ENCODE measurements around the gene RUFY3. TPM values are rescaled to one million over a fixed set of nuclear protein-coding genes. Genes with fewer than 3 reads are reported as not detected.

The RUFY3 gene
- total and polyA plus RNA-seq, 2 of the 13 experiments (the other 11 are each of a cell fraction or from before 2014, with no cell fraction given) = 17.9 to 25.3 TPM

DNA sequence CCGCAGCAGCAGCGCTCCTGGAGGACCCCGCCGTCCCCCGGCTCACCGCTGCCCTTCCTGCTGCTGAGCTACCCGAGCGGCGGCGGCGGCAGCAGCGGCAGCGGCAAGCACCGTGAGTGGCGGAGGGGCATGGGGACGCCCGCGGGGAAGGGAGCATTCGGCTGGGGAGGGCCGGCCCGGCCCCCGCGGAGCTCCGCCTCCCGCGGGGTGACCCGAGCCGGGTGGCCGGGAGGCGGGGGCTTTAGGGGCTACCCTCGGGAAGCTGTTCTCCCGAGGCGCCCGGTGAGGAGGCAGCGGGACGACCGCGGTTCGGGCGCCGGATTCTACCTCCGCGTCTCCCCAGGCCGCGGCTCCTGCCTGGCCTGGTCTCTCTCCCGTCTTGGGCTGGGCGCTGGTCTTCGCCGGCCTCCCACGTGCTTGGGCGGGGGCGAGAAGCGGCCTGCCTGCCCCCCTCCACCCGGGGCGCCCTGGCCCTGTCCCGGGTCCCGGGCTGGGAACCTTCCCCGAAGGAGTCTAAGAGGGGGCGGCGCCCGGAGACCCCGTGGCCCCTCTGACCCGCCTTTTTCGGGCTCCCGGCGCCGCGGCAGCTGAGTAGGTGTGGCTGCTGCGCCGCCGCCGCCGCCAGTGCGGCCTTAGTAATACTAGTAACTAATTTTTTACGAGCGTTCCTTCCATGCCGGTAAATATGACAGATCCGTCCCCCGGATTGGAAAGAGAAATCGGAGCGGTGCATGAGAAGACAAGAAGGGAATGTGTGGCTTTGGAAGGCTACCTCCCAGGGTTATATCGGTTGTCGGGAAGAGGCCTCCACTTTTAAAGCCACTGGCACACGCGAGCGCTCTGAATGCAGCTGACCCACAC lies 16.4 kb upstream of the RUFY3 start (continued):
- no peak for TF ChIP-seq RFX1 (IDR thresholded peaks at IDR 0.05)
- TF ChIP-seq FOXA1 (IDR thresholded peaks at IDR 0.05) = no peak
- no peak; the same call in 1 of the 2 replicates for TF ChIP-seq FOXA1 (CRISPR knock-in tag; IDR thresholded peaks at IDR 0.05)
- TF ChIP-seq ZNF263 (CRISPR knock-in tag; IDR thresholded peaks at IDR 0.05) = no peak
- TF ChIP-seq BCL6 (CRISPR knock-in tag; IDR thresholded peaks at IDR 0.05) = 0 out of 2 replicates have a peak, but pooled peaks have one; percentile 44
- TF ChIP-seq SRF (IDR thresholded peaks at IDR 0.05; ENCODE audit: low read depth, low read length) = 0 out of 2 replicates have a peak, but pooled peaks have one; percentile 39
- no peak for TF ChIP-seq TCF12 (IDR thresholded peaks at IDR 0.05)
- TF ChIP-seq TCF12 (CRISPR knock-in tag; IDR thresholded peaks at IDR 0.05) = no peak; the same call in 1 of the 2 replicates
- TF ChIP-seq ELF3 (CRISPR knock-in tag; IDR thresholded peaks at IDR 0.05) = no peak; the same call in none of the 2 replicates
- no peak; the same call in 1 of the 2 replicates for TF ChIP-seq ZNF431 (CRISPR knock-in tag; IDR thresholded peaks at IDR 0.05; ENCODE audit: borderline replicate concordance, low read depth)
- no peak for TF ChIP-seq MAF1 (CRISPR knock-in tag; IDR thresholded peaks at IDR 0.05; ENCODE audit: borderline replicate concordance)
- TF ChIP-seq TGIF2 (CRISPR knock-in tag; IDR thresholded peaks at IDR 0.05) = no peak
- TF ChIP-seq, protein P1, sequence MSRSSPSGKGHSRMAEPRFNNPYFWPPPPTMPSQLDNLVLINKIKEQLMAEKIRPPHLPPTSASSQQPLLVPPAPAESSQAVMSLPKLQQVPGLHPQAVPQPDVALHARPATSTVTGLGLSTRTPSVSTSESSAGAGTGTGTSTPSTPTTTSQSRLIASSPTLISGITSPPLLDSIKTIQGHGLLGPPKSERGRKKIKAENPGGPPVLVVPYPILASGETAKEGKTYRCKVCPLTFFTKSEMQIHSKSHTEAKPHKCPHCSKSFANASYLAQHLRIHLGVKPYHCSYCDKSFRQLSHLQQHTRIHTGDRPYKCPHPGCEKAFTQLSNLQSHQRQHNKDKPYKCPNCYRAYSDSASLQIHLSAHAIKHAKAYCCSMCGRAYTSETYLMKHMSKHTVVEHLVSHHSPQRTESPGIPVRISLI (CRISPR knock-in tag; IDR thresholded peaks at IDR 0.05; ENCODE audit: borderline replicate concordance) = no peak
- TF ChIP-seq MIER2 (CRISPR knock-in tag; IDR thresholded peaks at IDR 0.05) = no peak
- TF ChIP-seq NR3C1 (CRISPR knock-in tag; IDR thresholded peaks at IDR 0.05) = no peak
- no peak for TF ChIP-seq NR2F1 (CRISPR knock-in tag; IDR thresholded peaks at IDR 0.05)
- peak; percentile 83 for TF ChIP-seq MXD4 (CRISPR knock-in tag; IDR thresholded peaks at IDR 0.05)
- TF ChIP-seq ZKSCAN5 (CRISPR knock-in tag; IDR thresholded peaks at IDR 0.05) = no peak
- 0 out of 2 replicates have a peak, but pooled peaks have one; percentile 44 for TF ChIP-seq ZNF772 (CRISPR knock-in tag; IDR thresholded peaks at IDR 0.05)
- no peak for TF ChIP-seq ZNF761 (CRISPR knock-in tag; conservative IDR thresholded peaks at IDR 0.05)
- peak; percentile 36; the same call in 1 of the 2 replicates for TF ChIP-seq ZNF547 (CRISPR knock-in tag; IDR thresholded peaks at IDR 0.05)
- TF ChIP-seq ZBTB10 (CRISPR knock-in tag; IDR thresholded peaks at IDR 0.05; ENCODE audit: borderline replicate concordance) = no peak; the same call in 1 of the 2 replicates
- no peak for TF ChIP-seq ZNF776 (CRISPR knock-in tag; IDR thresholded peaks at IDR 0.05)
- TF ChIP-seq POGZ (CRISPR knock-in tag; IDR thresholded peaks at IDR 0.05) = no peak
- TF ChIP-seq ZSCAN30 (CRISPR knock-in tag; IDR thresholded peaks at IDR 0.05) = no peak
- no peak for TF ChIP-seq CENPT (CRISPR knock-in tag; IDR thresholded peaks at IDR 0.05; ENCODE audit: low read depth)
- TF ChIP-seq, protein P2, sequence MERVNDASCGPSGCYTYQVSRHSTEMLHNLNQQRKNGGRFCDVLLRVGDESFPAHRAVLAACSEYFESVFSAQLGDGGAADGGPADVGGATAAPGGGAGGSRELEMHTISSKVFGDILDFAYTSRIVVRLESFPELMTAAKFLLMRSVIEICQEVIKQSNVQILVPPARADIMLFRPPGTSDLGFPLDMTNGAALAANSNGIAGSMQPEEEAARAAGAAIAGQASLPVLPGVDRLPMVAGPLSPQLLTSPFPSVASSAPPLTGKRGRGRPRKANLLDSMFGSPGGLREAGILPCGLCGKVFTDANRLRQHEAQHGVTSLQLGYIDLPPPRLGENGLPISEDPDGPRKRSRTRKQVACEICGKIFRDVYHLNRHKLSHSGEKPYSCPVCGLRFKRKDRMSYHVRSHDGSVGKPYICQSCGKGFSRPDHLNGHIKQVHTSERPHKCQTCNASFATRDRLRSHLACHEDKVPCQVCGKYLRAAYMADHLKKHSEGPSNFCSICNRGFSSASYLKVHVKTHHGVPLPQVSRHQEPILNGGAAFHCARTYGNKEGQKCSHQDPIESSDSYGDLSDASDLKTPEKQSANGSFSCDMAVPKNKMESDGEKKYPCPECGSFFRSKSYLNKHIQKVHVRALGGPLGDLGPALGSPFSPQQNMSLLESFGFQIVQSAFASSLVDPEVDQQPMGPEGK (CRISPR knock-in tag; IDR thresholded peaks at IDR 0.05) = peak; percentile 97
